HepG2 (cell line): Measurements from ENCODE around the gene TSSK2. TPM values are rescaled to one million over a fixed set of nuclear protein-coding genes. Genes with fewer than 3 reads are reported as not detected.

Experiments
- ARNTL ChIP-seq: sonication (generic); formaldehyde crosslinking; IDR thresholded peaks from 2 replicates; pipeline ENCODE4 v1.4.0; 2020; ENCODE audit warnings: mild to moderate bottlenecking, missing genetic modification reagents
- CHD4 ChIP-seq: fragments of 200-600 bp; sonication (generic); IDR thresholded peaks from 2 replicates; pipeline ENCODE4 v1.7.0; 2017; ENCODE audit warnings: mild to moderate bottlenecking, low read length, borderline replicate concordance
- ELF4 ChIP-seq: sonication (generic); formaldehyde crosslinking; IDR thresholded peaks from 2 replicates; pipeline ENCODE4 v1.5.0; 2020; ENCODE audit warnings: missing genetic modification reagents, mild to moderate bottlenecking, moderate library complexity, borderline replicate concordance
- JUN ChIP-seq: sonication (generic); formaldehyde crosslinking; IDR thresholded peaks from 2 replicates; pipeline ENCODE4 v1.4.0; 2020; ENCODE audit warnings: mild to moderate bottlenecking, missing genetic modification reagents
- MAFK ChIP-seq, 2 experiments: IDR thresholded peaks in 1 of 2; conservative IDR thresholded peaks in 1 of 2; 2 replicates each; pipeline ENCODE4 v1.6.1; 2011; ENCODE audit warnings: improper control_type of control experiment in 2 of 2, low read length in 2 of 2
- NCOA5 ChIP-seq: sonication (generic); formaldehyde crosslinking; IDR thresholded peaks from 2 replicates; pipeline ENCODE4 v1.4.0; 2020; ENCODE audit warnings: missing genetic modification reagents
- NFKBIZ ChIP-seq: IDR thresholded peaks from 2 replicates; pipeline ENCODE4 v1.6.1; 2018; ENCODE audit warnings: missing genetic modification reagents, missing compliant biosample characterization
- NONO ChIP-seq, 2 experiments: fragments of 450-650 bp in 1 of 2; sonication (generic) in 1 of 2; formaldehyde crosslinking in 1 of 2; IDR thresholded peaks in 1 of 2; conservative IDR thresholded peaks in 1 of 2; 2 replicates each; pipeline versions ENCODE4 v1.6.1 to v1.8.0; 2017 to 2022; ENCODE audit warnings: mild to moderate bottlenecking in 1 of 2, missing genetic modification reagents in 1 of 2, moderate library complexity in 1 of 2
- SMAD1 ChIP-seq: sonication (generic); formaldehyde crosslinking; IDR thresholded peaks from 2 replicates; pipeline ENCODE4 v1.4.0; 2020; ENCODE audit warnings: missing genetic modification reagents, low read depth, mild to moderate bottlenecking, borderline replicate concordance
- TBL1XR1 ChIP-seq: fragments of 150-350 bp; IDR thresholded peaks from 2 replicates; pipeline ENCODE4 v1.6.1; 2014; ENCODE audit warnings: borderline replicate concordance, low read length; ENCODE audit not compliant: partially characterized antibody
- THAP7 ChIP-seq: sonication (generic); formaldehyde crosslinking; IDR thresholded peaks from 2 replicates; pipeline ENCODE4 v1.8.1; 2023; ENCODE audit warnings: mild to moderate bottlenecking, missing genetic modification reagents
- ZNF317 ChIP-seq: sonication (generic); formaldehyde crosslinking; IDR thresholded peaks from 2 replicates; pipeline ENCODE4 v1.5.0; 2020; ENCODE audit warnings: mild to moderate bottlenecking, missing genetic modification reagents
- ZNF644 ChIP-seq: IDR thresholded peaks from 2 replicates; pipeline ENCODE4 v1.6.1; 2016; ENCODE audit warnings: low read depth
- polyA plus RNA-seq, 8 experiments: library from polyadenylated mRNA; depleted of rRNA in 3 of 8; stranded (reverse) in 7 of 8; unstranded in 1 of 8; fragments of >200 nt; fragmentation: Illumina TruSeq in 4 of 8; extraction: Trizol in 4 of 8; gene quantifications; 2 replicates each; pipeline versions ENCODE4 v1.2.1 to v1.2.3, GENCODE V29; 2011 to 2016; ENCODE audit warnings: low read depth in 4 of 8, missing spikeins in 1 of 8, mixed read lengths in 1 of 8; ENCODE audit not compliant: insufficient read depth in 1 of 8
- total RNA-seq, 5 experiments: library from RNA; depleted of rRNA; stranded (reverse); fragments of >200 nt; fragmentation: Illumina TruSeq; extraction: Trizol; gene quantifications; 2 replicates each; pipeline ENCODE4 v1.2.3, GENCODE V29; 2016; ENCODE audit warnings: low read depth in 1 of 5
- TF ChIP-seq, protein P1 (sequence below): sonication (generic); formaldehyde crosslinking; IDR thresholded peaks from 2 replicates; pipeline ENCODE4 v1.5.0; 2020; ENCODE audit warnings: missing genetic modification reagents, mild to moderate bottlenecking, borderline replicate concordance
- TF ChIP-seq, protein P2 (sequence below): sonication (generic); formaldehyde crosslinking; IDR thresholded peaks from 2 replicates; pipeline ENCODE4 v1.9.0; 2022; ENCODE audit warnings: low read depth, missing genetic modification reagents
- TF ChIP-seq, protein P3 (sequence below): sonication (generic); formaldehyde crosslinking; IDR thresholded peaks from 2 replicates; pipeline ENCODE4 v1.4.0; 2020; ENCODE audit warnings: missing genetic modification reagents
- TF ChIP-seq, protein P4 (sequence below): sonication (generic); formaldehyde crosslinking; IDR thresholded peaks from 2 replicates; pipeline ENCODE4 v1.9.0; 2021; ENCODE audit warnings: missing genetic modification reagents, borderline replicate concordance

TSSK2 gene
- total and polyA plus RNA-seq, 2 of the 13 experiments (the other 11 are each of a cell fraction or from before 2014, with no cell fraction given) = not detected

- no peak for TF ChIP-seq NFKBIZ (CRISPR knock-in tag)
- TF ChIP-seq MAFK (conservative IDR thresholded peaks at IDR 0.05 in 1 of 2, IDR thresholded peaks at IDR 0.05 in 1 of 2; ENCODE audit: low read length in 2 of 2) = no peak
- TF ChIP-seq, protein P1, sequence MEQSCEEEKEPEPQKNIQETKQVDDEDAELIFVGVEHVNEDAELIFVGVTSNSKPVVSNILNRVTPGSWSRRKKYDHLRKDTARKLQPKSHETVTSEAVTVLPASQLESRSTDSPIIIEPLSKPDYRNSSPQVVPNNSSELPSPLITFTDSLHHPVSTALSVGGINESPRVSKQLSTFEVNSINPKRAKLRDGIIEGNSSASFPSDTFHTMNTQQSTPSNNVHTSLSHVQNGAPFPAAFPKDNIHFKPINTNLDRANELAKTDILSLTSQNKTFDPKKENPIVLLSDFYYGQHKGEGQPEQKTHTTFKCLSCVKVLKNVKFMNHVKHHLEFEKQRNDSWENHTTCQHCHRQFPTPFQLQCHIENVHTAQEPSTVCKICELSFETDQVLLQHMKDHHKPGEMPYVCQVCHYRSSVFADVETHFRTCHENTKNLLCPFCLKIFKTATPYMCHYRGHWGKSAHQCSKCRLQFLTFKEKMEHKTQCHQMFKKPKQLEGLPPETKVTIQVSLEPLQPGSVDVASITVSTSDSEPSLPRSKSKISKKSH (CRISPR knock-in tag) = no peak
- TF ChIP-seq, protein P2, sequence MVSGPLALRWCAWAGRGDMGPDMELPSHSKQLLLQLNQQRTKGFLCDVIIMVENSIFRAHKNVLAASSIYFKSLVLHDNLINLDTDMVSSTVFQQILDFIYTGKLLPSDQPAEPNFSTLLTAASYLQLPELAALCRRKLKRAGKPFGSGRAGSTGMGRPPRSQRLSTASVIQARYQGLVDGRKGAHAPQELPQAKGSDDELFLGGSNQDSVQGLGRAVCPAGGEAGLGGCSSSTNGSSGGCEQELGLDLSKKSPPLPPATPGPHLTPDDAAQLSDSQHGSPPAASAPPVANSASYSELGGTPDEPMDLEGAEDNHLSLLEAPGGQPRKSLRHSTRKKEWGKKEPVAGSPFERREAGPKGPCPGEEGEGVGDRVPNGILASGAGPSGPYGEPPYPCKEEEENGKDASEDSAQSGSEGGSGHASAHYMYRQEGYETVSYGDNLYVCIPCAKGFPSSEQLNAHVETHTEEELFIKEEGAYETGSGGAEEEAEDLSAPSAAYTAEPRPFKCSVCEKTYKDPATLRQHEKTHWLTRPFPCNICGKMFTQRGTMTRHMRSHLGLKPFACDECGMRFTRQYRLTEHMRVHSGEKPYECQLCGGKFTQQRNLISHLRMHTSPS = 0 out of 2 replicates have a peak, but pooled peaks have one; percentile 28
- no peak for TF ChIP-seq NCOA5 (CRISPR knock-in tag)
- no peak for TF ChIP-seq NONO (IDR thresholded peaks at IDR 0.05)
- TF ChIP-seq NONO (CRISPR knock-in tag; conservative IDR thresholded peaks at IDR 0.05) = peak; percentile 71
- no peak for TF ChIP-seq ZNF317 (CRISPR knock-in tag)
- no peak for TF ChIP-seq TBL1XR1
- TF ChIP-seq SMAD1 = 0 out of 2 replicates have a peak, but pooled peaks have one; percentile 87
- TF ChIP-seq ARNTL (CRISPR knock-in tag) = no peak
- TF ChIP-seq THAP7 = no peak
- TF ChIP-seq, protein P3, sequence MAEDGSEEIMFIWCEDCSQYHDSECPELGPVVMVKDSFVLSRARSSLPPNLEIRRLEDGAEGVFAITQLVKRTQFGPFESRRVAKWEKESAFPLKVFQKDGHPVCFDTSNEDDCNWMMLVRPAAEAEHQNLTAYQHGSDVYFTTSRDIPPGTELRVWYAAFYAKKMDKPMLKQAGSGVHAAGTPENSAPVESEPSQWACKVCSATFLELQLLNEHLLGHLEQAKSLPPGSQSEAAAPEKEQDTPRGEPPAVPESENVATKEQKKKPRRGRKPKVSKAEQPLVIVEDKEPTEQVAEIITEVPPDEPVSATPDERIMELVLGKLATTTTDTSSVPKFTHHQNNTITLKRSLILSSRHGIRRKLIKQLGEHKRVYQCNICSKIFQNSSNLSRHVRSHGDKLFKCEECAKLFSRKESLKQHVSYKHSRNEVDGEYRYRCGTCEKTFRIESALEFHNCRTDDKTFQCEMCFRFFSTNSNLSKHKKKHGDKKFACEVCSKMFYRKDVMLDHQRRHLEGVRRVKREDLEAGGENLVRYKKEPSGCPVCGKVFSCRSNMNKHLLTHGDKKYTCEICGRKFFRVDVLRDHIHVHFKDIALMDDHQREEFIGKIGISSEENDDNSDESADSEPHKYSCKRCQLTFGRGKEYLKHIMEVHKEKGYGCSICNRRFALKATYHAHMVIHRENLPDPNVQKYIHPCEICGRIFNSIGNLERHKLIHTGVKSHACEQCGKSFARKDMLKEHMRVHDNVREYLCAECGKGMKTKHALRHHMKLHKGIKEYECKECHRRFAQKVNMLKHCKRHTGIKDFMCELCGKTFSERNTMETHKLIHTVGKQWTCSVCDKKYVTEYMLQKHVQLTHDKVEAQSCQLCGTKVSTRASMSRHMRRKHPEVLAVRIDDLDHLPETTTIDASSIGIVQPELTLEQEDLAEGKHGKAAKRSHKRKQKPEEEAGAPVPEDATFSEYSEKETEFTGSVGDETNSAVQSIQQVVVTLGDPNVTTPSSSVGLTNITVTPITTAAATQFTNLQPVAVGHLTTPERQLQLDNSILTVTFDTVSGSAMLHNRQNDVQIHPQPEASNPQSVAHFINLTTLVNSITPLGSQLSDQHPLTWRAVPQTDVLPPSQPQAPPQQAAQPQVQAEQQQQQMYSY (CRISPR knock-in tag) = no peak
- TF ChIP-seq JUN = no peak
- no peak for TF ChIP-seq ELF4 (CRISPR knock-in tag)
- TF ChIP-seq CHD4 = no peak
- TF ChIP-seq ZNF644 (CRISPR knock-in tag) = no peak
- TF ChIP-seq, protein P4, sequence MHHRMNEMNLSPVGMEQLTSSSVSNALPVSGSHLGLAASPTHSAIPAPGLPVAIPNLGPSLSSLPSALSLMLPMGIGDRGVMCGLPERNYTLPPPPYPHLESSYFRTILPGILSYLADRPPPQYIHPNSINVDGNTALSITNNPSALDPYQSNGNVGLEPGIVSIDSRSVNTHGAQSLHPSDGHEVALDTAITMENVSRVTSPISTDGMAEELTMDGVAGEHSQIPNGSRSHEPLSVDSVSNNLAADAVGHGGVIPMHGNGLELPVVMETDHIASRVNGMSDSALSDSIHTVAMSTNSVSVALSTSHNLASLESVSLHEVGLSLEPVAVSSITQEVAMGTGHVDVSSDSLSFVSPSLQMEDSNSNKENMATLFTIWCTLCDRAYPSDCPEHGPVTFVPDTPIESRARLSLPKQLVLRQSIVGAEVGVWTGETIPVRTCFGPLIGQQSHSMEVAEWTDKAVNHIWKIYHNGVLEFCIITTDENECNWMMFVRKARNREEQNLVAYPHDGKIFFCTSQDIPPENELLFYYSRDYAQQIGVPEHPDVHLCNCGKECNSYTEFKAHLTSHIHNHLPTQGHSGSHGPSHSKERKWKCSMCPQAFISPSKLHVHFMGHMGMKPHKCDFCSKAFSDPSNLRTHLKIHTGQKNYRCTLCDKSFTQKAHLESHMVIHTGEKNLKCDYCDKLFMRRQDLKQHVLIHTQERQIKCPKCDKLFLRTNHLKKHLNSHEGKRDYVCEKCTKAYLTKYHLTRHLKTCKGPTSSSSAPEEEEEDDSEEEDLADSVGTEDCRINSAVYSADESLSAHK (CRISPR knock-in tag) = no peak
These were observed 47.1 kb downstream of the TSSK2 start (continued) for GRCh38 chr22:19178065-19178656.
